ENCODE results near the gene LARP1.

GRCh38 chr5:154707641-154708040 is 47.5 kb upstream of the LARP1 start:
- no peak for TF ChIP-seq EZH2 (IDR thresholded peaks at IDR 0.05; ENCODE audit: borderline replicate concordance, control insufficient read depth, low read depth, low read length)
- no peak for TF ChIP-seq CBX3 (IDR thresholded peaks at IDR 0.05; ENCODE audit: borderline replicate concordance, low read depth)
- no peak for TF ChIP-seq CTCF (IDR thresholded peaks at IDR 0.05 in 2 of 3, conservative IDR thresholded peaks at IDR 0.05 in 1 of 3; ENCODE audit: control insufficient read depth in 2 of 3, extremely low read depth in 1 of 3, insufficient read depth in 1 of 3, low read depth in 3 of 3, low read length in 3 of 3)
- no peak for TF ChIP-seq HDGF (IDR thresholded peaks at IDR 0.05)
- TF ChIP-seq ZNF207 (IDR thresholded peaks at IDR 0.05; ENCODE audit: borderline replicate concordance), result no peak
- TF ChIP-seq ETV6 (conservative IDR thresholded peaks at IDR 0.05 in 1 of 2, IDR thresholded peaks at IDR 0.05 in 1 of 2; ENCODE audit: borderline replicate concordance in 1 of 2, low read depth in 1 of 2), result no peak
- no peak for TF ChIP-seq USF2 (IDR thresholded peaks at IDR 0.05; ENCODE audit: borderline replicate concordance, low read depth, low read length)
- TF ChIP-seq ZBTB33 (IDR thresholded peaks at IDR 0.05), result no peak
- TF ChIP-seq EP300 (IDR thresholded peaks at IDR 0.05; ENCODE audit: borderline replicate concordance in 1 of 2, control insufficient read depth in 1 of 2, low read depth in 2 of 2, low read length in 2 of 2), result no peak
- no peak for TF ChIP-seq POLR2A (IDR thresholded peaks at IDR 0.05; ENCODE audit: low read depth, low read length)
- no peak for TF ChIP-seq SPI1 (IDR thresholded peaks at IDR 0.05; ENCODE audit: borderline replicate concordance, insufficient read depth, low read depth, low read length)

Data from GM12878 (cell line).